HG03520 (cell line): ENCODE data around the gene NARS2.
A peak's percentile ranks its signal among the peaks of the same experiment; 100 is the strongest.

Experiments used
- ATAC-seq: cut with Tn5 transposase; IDR thresholded peaks from one replicate; pipeline ENCODE4 v1.9.1; 2021; ENCODE audit warnings: mild to moderate bottlenecking, moderate library complexity; ENCODE audit not compliant: unreplicated experiment

The NARS2 gene

DNA sequence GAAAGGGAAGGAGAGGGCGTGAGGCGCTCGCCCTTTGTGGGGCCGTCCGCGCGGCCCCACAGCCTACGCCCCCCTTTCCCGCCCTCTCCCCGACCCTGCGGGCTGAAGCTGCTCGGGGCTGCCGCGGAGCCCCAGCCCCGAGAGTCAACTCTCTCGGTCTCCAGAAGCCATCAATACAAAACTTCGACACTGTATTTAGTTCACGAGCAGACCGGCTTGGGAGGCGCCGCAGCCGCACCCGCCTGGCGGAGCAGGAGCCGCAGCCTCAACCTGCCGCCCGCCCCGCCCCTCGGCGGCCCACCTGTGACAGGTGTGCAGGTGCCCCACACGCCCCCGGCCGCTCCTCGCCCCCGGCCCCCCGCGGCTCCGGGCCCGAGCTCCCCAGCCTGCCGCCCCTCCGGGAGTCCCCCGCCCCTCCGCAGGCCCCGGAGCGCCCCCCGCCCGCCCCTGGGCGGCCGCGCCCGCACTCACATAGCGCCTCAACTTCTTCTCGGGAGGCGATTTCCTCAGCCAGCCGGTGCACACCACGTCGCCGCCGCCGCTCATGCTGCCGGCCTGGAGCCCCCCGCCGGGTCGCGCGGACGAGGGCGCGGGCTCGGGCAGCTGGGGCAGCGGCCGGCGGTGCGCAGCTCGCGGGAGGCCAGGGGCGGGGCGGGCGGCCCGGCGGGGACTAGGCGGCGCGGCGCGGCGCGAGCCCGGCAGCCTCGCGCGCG is 157.3 kb downstream of the NARS2 start, which contains the start of gene GAB2:
Gene GAB2, minus strand, starts transcription at position 646 of the 713 bp plus-strand sequence. Its CDS starts 100 bp downstream, at position 546.
- no peak for ATAC-seq

GRCh38 chr11:78416285-78417174 is 158.1 kb downstream of the NARS2 start:
- peak; percentile 44 for ATAC-seq

GRCh38 chr11:78415338-78415737 is 159.3 kb downstream of the NARS2 start:
- ATAC-seq: no peak

GRCh38 chr11:78414321-78415051 is 160.2 kb downstream of the NARS2 start:
- ATAC-seq: no peak

GRCh38 chr11:78408619-78409018 is 166.0 kb downstream of the NARS2 start:
- ATAC-seq: no peak

GRCh38 chr11:78406568-78407196 is 168.0 kb downstream of the NARS2 start:
- ATAC-seq: no peak

DNA sequence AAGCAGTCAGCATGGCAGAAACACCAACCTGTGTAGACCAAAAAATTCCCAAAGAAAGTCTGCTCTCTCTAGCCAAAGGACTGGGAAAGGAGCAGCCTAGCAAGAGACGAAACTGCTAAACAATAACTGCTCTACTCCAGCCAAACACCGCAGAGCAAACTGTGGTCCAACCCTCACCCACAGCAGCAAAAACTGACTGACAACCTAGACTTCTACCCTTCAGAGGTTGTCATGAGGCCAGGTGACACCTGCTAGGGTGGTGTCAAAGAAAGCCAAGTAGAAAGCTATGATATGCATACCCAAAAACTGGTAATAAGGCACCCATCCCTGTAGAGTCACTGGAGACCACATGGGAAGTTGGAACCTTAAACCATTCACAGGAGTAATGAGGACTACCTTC is 168.9 kb downstream of the NARS2 start:
- ATAC-seq: no peak

- no peak for ATAC-seq
Observed at GRCh38 chr11:78403781-78404180, 170.9 kb downstream of the NARS2 start.

- ATAC-seq: no peak
Observed at GRCh38 chr11:78402847-78403246, 171.8 kb downstream of the NARS2 start.

DNA sequence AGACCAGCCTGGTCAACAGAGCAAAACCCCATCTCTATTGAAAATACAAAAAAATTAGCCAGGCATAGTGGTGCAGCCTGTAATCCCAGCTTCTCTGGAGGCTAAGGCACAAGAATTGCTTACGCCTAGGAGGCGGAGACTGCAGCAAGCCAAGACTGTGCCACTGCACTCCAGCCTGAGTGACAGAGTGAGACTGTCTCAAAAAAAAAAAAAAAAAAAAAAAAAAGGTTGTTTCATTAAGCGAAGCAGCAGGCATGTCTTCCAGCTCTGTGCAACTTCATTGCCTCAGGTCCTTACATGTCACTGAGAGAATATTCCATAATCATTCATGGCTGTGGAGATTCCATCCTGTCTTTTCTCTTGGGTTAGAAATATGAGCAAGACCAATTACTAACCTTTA is 174.0 kb downstream of the NARS2 start:
- ATAC-seq: no peak

- ATAC-seq: no peak
Observed at GRCh38 chr11:78400116-78400515, 174.5 kb downstream of the NARS2 start.

- ATAC-seq: no peak
Observed at GRCh38 chr11:78399136-78399535, 175.5 kb downstream of the NARS2 start.

DNA sequence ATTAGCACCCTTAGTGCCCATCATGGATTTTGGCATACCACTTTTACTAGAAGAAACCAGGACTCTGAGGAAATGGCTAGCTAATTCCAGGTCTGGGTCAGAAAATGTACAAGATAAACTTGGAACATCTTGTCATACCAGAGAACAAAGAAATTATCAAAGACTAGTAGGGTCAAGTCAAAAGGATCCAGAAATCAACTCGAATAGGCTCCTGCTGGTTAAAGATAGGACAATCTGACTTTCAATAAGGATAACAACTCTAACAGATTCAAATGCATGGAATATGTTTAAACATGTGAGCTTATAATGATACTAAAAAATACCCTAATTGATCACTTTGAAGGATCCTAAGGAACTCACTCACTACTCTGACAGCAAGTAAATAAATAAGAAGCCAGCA is 175.9 kb downstream of the NARS2 start:
- ATAC-seq: no peak

DNA sequence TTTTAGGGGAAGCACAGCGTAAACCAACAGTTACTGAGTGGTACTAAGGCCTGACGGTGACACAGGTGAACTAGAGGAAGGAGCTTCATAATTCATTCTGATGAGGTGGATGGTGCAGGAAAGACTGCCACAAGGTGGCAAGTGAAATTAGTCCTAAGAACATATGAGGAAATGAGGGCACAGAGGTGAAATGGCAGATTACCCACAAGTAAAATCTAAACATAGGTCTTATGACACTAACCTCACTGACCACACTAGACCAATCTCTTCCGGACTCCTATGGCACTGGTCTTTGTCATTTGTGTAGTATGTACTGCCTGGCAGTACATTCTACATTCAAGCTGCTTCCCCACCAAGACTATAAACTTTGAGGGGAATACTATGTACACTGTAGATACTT is 177.3 kb downstream of the NARS2 start:
- peak; percentile 73 for ATAC-seq

DNA sequence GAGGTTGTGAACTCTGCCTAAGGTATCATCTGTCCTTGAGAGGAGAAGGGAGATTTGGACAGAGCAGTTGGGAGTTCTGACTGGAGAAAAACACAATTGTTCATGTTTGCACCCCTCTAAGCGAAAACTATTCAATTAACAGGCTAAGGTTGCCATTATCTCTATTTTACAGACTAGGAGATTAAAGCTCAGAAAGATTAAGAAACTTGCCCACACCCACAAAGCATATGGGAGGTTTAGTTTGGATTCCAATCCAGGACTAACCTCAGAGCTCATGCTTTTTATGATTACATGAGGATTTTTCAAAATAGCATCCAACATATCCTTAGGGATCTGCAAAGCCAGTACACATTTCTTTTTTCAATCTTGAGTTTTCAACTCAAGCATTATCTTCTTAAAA is 179.1 kb downstream of the NARS2 start:
- no peak for ATAC-seq

- ATAC-seq: no peak
Observed at GRCh38 chr11:78392854-78393253, 181.8 kb downstream of the NARS2 start.

DNA sequence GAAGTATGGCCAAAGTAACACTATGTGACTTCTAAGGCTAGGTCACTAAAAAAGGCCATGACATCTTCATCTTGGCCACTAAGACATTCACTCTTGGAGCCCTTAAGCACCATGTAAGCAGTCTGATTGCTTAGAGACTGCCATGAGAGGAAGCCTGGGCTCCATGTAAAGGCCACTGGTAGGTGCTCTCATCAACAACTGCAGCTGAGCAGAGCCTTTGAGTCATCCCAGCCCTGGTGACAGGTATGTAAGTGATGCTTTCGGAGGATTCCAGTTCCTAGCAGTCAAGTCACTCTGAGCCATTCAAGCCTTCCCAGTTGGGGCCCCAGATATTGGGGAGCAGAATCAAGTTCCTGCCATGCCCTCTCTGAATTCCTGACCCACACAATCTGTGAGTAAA is 183.2 kb downstream of the NARS2 start:
- ATAC-seq: no peak

GRCh38 chr11:78390809-78391208 is 183.9 kb downstream of the NARS2 start:
- ATAC-seq: no peak

DNA sequence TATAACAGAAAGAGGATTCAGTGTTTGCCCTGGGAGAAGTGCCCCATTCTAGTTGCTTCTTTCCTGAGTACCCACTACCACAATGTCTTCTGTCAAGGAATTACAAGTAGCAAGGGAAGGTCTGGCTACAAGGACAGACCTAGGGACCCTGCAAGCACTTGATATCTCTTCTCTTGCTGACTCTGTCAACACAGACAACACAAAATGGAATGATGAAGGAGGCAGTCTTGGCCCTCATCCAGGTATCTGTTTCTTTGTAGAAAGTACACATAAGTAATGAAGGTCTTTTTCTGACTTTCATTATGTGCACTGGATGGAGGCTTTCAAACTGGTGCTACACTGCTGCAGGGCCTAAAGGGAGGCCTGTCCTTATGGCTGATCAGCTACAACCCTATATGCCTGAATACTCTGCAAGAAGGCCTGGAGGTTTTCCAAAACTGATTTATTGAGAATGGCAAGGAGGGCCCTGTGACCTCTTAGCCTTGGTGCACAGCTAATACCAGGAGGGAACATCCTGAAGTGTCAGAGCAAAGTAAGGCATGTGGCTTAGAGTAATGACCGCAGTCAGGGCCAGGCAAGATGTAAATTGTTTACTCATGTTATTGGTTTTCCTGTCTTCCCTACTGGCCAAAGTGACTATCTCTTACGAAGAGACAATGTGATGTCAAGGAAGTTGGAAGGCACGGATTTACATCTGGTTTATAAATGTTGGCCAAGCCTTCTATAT is 188.3 kb downstream of the NARS2 start:
- no peak for ATAC-seq
